GM18858 (cell line): ENCODE results near the gene IRGQ.
A peak's percentile ranks its signal among the peaks of the same experiment; 100 is the strongest.
"Not testable (repeated sequence)": the region's sequence is repeated elsewhere in the genome, so short reads cannot be mapped to it uniquely, and the experiment has no call there.

Experiments
- ATAC-seq: cut with Tn5 transposase; IDR thresholded peaks from one replicate; pipeline ENCODE4 v1.9.1; 2021; ENCODE audit not compliant: unreplicated experiment

IRGQ gene

GRCh38 chr19:43598445-43599240 is 2.7 kb upstream of the IRGQ start:
- ATAC-seq = no peak

- ATAC-seq = no peak
Observed at GRCh38 chr19:43597876-43598275, 1.9 kb upstream of the IRGQ start.

- ATAC-seq = no peak
Observed at GRCh38 chr19:43596842-43597461, 1.0 kb upstream of the IRGQ start.

GRCh38 chr19:43595605-43595998 is 332 bp downstream of the IRGQ start:
- ATAC-seq = no peak

- ATAC-seq = no peak
Observed at GRCh38 chr19:43594710-43595604, 977 bp downstream of the IRGQ start.

- no peak for ATAC-seq
Observed at GRCh38 chr19:43594081-43594697, 1.7 kb downstream of the IRGQ start.

GRCh38 chr19:43592800-43593350 is 3.1 kb downstream of the IRGQ start:
- no peak for ATAC-seq

GRCh38 chr19:43591904-43592772 is 3.8 kb downstream of the IRGQ start:
- no peak for ATAC-seq

GRCh38 chr19:43589678-43590077 is 6.3 kb downstream of the IRGQ start:
- ATAC-seq = no peak

- ATAC-seq = no peak
Observed at GRCh38 chr19:43589277-43589676, 6.7 kb downstream of the IRGQ start.

GRCh38 chr19:43587029-43587428 is 8.9 kb downstream of the IRGQ start:
- not testable (repeated sequence) for ATAC-seq

GRCh38 chr19:43586346-43586745 is 9.6 kb downstream of the IRGQ start:
- no peak for ATAC-seq

GRCh38 chr19:43584484-43584883 is 11.4 kb downstream of the IRGQ start:
- no peak for ATAC-seq

GRCh38 chr19:43582495-43582894 is 13.4 kb downstream of the IRGQ start:
- no peak for ATAC-seq

- no peak for ATAC-seq
Observed at GRCh38 chr19:43581467-43581866, 14.5 kb downstream of the IRGQ start.

GRCh38 chr19:43578787-43579186 is 17.1 kb downstream of the IRGQ start:
- no peak for ATAC-seq

GRCh38 chr19:43575955-43576878 is 19.7 kb downstream of the IRGQ start:
- ATAC-seq = no peak

GRCh38 chr19:43575156-43575950 is 20.6 kb downstream of the IRGQ start, which contains the start of the genes PINLYP and XRCC1:
TSS of gene PINLYP (plus strand) at chr19:43575801. CDS start at chr19:43577192, 1,391 bp downstream.
TSS of gene XRCC1 (minus strand) at chr19:43575527. CDS start at chr19:43575458, 69 bp downstream.
- peak; percentile 82 for ATAC-seq
